ENCODE results near the gene NPAT.

Gene NPAT

DNA sequence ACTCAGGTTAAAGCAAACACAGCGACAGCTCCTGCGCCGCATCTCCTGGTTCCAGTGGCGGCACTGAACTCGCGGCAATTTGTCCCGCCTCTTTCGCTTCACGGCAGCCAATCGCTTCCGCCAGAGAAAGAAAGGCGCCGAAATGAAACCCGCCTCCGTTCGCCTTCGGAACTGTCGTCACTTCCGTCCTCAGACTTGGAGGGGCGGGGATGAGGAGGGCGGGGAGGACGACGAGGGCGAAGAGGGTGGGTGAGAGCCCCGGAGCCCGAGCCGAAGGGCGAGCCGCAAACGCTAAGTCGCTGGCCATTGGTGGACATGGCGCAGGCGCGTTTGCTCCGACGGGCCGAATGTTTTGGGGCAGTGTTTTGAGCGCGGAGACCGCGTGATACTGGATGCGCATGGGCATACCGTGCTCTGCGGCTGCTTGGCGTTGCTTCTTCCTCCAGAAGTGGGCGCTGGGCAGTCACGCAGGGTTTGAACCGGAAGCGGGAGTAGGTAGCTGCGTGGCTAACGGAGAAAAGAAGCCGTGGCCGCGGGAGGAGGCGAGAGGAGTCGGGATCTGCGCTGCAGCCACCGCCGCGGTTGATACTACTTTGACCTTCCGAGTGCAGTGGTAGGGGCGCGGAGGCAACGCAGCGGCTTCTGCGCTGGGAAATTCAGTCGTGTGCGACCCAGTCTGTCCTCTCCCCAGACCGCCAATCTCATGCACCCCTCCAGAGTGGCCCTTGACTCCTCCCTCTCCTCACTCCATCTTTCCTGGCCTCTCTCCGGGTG, at the start of gene NPAT, which contains the start of gene ATM:
NPAT (minus strand) TSS at position 65 of the 774 bp plus-strand sequence. CDS start 102 bp downstream, outside the sequence.
ATM (plus strand) TSS at position 494 of the 774 bp plus-strand sequence. CDS start 4,558 bp downstream, outside the sequence.
- peak; percentile 98 for DNase-seq (ENCODE audit: low read depth)

DNA sequence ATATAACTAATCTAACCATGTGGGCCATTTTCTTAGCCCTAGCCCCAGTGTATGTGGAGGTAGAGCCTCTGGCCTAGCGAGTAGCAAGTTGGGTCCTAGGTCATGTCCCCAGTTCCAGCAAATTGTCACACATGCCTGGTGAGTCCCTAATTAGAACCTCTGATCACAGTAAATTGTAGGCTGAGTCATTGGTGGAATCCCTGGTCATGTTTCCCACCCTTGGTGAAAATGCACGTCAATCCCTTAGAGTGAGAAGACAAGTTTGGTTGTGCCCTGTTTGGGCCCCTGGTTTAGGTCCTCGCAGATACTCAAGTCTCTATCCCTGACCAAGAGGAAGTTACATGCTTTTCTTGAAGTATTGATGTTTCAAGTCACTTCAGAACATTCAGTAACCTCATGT, 47.1 kb upstream of the NPAT start:
- DNase-seq (ENCODE audit: low read depth), result no peak

DNA sequence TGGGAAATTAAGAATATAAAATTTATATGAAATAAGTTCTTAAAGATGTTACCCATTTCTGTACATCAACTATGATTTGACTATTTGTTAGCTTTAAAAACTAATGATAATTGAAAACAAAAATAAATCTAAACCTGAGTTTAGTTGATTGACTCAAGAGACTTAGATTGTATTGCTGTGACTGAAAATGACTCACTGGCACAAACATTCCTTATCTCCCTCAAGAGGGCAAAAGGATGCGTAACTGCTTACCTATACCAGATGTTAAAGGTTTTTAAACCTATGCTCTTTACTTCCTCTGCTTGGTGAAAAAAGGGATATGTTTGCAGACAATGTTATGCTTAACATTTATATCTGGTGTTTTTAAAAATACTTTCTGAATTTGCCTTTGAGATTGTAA, 30.7 kb upstream of the NPAT start:
- DNase-seq (ENCODE audit: low read depth), result no peak

DNA sequence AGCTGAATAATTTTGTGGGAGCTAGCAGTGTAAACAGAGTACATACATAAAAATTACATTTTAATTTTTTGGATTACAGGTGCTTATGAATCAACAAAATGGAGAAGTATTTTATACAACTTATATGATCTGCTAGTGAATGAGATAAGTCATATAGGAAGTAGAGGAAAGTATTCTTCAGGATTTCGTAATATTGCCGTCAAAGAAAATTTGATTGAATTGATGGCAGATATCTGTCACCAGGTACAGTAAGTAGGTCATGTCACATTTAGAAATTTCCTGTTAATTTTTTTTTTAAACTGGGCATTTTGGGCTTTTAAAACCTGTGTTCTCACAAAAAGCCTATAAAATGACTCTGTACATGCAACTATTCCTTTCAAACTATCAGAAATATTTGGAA, 24.4 kb upstream of the NPAT start:
- DNase-seq (ENCODE audit: low read depth), result no peak

DNA sequence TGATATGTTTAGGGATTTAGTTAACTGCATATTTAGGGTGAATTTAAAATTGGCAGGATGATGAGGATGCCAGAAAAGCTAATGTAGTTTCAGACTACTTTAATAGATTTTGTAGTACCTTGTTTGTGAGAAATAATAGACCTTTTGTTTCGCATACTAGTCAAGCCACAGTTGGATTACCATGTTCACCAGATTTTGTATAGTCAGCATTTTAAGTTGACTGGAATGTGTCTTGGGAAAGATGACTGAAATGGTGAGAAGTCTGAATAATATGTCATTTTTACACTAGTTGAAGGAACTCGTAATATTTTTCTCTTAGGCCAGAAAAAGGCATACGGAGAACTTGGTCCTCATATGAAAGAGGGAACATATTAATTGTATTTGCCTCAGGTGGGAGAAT, 23.9 kb upstream of the NPAT start:
- no peak for DNase-seq (ENCODE audit: low read depth)

DNA sequence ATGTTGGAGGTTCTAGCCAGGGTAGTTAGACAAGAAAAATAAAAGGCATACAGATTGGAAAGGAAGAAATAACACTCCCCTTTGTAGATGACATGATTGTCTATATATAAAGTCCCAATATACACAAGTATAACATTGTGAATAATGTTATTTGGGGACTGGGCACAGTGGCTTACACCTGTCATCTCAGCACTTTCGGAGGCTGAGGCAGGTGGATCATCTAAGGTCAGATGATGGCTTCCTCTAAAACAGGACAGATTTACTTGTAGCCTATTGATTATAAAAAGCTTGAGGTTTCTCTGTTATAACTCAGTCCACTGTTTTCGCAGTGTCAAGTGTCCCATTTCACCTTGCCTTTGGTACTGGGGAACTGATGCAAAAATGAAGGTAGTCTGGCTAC, 20.0 kb upstream of the NPAT start:
- no peak for DNase-seq (ENCODE audit: low read depth)

DNA sequence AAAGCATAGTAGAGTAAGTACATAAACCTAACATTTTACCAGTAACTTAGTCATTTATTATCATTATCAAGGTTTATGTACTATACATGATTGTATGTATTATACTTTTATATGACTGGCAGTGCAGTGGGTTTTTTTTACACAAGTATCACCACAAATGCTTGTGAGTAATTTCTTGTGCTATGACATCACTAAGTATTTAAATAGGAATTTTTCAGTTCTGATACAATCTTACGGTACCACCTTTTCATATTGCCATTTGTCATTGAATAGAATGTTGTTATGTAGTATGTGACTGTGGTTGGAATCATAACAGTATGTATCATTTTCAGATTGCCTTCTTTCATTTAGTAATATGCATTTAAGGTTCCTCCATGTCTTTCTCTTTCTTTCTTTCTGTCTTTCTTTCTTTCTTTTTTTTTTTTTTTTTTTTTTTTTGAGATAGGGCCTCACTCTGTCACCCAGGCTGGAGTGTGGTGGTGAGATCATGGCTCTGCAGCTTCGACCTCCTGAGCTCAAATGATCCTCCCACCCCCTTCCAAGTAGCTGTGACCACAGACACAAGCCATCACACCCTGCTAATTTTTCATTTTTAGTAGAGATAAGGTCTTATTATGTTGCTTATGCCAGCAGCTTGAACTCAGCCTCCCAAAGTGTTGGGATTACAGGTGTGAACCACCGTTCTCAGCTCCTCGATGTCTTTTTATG, 19.0 kb upstream of the NPAT start:
- no peak for DNase-seq (ENCODE audit: low read depth)

DNA sequence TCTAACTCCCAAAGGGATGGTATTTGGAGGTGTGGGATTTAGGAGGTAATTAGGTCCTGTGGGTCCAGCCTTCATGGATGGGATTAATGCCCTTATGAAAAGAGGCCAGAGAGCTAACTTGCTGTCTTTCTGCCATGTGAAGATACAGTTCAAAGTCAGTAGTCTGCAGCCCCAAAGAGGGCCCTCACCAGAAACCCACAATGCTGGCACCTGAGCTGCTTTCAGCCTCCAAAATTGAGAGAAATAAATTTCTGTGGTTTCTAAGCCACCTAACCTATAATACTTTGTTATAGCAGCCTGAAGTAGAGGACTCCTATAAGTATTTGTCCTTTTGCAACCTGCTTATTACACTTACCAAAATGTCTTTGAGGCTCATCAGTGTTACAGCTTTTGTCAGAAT, 16.6 kb upstream of the NPAT start:
- DNase-seq (ENCODE audit: low read depth), result no peak

DNA sequence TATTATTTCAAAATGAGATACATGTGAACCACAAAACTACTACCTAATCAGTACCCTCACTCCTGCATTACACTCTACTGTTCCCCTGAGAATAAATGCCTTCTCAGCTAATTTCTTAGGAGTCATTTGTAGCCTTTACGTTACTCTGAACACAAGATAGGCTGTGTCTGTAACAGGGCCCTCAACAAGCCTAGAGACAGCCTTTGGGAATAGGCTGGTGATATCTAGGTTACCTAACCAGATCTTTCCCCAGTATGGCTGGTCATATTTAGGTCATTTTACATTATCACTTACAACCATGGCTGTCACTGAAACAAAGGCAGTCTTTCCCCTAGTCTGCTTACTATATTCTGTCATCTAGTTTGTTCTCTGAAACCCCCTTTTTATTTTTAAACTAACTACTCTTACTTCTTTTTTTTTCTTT, 14.6 kb upstream of the NPAT start:
- DNase-seq (ENCODE audit: low read depth), result no peak

DNA sequence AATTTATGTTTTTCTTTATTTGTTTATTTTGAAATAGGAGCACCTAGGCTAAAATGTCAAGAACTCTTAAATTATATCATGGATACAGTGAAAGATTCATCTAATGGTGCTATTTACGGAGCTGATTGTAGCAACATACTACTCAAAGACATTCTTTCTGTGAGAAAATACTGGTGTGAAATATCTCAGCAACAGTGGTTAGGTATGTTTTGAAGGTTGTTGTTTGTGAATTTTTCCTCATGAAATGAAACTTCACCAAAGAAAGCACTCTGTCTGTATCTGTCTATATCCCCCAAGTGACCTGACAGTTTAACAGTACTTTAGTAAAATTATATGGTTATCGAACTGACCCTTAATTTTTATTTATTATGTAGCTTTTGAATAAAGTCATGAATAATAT, 13.2 kb upstream of the NPAT start:
- DNase-seq (ENCODE audit: low read depth), result no peak

DNA sequence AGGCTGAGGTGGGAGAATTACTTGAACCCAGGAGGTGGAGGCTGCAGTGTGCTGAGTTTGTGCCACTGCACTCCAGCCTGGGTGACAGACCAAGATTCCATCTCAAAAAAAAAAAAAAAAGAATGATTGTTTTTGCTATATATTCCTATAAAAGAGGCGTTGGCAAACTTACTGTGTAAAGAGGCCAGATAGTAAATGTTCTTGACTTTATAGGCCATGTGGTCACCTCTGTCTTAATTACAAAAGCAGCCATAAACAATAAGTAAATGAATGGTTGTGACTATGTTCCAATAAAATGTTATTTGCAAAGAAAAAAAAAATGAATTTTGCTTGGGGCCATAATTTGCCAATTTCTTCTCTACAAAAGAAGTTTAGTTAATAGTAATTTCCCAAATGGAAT, 12.8 kb upstream of the NPAT start:
- no peak for DNase-seq (ENCODE audit: low read depth)

DNA sequence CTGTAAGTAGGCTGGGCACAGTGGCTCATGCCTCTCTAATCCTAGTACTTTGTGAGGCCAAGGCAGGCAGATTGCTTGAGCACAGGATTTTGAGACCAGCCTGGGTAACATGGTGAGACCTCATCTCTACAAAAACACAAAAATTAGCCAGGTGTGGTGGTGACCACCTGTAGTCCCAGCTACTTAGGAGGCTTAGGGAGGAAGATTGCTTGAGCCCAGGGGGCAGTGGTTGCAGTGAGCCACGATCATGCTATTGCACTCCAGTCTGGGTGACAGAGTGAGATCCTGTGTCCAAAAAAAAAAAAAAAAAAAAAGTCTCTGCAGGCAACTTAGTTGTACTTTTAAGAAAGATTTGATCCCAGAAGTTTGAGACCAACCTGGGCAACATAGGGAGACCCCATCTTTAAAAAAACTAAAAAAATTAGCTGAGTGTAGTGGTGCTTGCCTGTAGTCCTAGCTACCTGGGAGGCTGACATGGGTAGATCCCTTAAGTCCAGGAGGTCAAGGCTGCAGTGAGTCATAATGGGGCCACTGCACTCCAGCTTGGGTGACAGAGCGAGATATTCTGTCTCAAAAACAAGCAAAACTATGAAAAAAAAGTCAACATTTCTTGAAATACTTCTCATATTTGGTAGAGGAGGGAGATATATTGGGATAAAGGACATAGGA, 11.0 kb upstream of the NPAT start:
- DNase-seq (ENCODE audit: low read depth), result no peak

DNA sequence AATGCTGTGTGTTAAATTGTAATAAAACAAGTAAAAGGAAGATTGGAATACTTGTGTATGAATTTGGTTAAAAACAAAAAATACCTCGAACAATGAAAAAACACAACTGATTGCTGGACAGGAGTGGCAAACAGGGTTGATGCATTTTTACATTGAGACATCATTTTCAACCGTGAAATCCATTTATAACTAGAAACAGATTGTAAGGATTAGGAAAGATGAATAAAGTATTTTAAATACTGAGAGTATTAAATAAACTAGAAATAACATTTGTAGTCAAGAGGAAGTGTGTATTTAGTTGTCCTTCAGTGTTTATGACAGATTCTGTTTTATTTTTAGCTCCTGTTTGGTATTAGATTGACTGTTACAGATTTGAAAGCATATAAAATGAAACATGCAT, 5.8 kb upstream of the NPAT start:
- no peak for DNase-seq (ENCODE audit: low read depth)

DNA sequence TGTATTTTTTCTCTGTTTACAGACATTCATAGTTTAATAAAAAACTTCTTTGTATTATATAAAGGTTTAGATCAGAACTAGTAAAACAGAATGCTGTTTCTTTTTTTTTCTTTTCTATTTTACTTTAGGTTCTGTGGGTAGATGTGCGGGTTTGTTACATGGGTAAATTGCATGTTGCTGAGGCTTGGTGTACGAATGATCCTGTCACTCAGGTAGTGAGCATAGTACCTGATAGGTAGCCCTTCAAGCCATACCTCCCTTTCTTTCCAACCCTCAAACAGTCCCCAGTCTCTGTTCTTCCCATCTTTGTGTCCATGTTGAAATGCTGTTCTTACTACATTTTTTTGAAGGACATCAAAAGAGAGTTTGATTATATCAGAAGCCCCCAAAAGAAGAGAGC, 3.6 kb upstream of the NPAT start:
- no peak for DNase-seq (ENCODE audit: low read depth)

DNA sequence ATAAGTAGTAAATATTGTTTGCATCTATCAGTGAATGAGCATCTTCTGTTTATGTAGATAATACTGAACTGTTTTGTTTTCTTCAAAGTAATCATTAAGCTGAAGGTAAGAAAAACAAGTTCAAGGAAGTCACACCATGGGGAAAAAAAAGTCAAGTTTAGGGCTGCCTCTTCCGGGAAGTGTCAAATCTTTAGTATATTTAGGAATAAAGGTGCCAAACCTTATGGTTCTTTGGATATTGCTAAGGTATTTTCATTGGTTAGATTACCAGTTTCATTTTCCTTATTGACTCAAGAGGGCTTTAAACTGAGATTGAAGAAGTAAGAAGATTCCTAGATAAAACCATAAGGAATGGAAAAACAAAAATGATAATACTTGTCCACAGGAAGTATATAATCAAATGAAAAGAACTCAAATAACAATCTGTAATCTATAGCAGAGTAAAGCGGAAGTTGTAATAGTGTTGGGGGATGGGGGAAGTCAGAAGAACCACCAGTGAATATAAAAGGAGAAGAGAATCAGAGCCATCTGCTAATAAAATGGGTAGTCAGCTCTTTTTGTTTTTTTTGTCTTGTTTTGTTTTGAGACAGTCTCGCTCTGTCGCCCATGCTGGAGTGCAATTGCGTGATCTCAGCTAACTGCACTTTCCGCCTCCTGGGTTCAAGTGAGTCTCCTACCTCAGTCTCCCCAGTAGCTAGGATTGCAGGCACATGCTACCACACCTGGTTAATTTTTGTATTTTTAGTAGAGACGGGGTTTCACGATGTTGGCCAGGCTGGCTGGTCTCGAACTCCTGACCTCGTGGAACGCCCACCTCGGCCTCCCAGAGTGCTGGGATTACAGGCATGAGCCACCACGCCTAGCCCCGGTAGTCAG, 2.7 kb upstream of the NPAT start:
- no peak for DNase-seq (ENCODE audit: low read depth)

DNA sequence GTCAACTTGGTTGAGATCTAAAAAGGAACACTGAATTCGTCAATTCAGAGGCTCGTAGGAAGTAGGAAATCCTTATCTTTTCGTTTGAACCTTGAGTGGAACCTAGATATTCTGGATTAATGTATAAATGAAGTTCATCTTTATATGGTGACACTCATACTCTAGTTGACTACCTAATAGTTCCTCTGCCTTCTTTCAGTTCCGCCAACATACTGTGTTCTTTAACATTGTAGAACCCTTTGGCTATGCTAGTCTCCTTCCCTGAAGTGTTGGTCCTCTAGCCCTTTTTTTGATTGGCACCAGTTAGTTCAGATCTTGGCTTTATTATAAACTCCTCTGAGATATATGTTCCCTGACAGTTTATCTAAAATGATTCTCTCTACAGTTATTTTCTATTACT, 1.9 kb upstream of the NPAT start:
- DNase-seq (ENCODE audit: low read depth), result no peak

DNA sequence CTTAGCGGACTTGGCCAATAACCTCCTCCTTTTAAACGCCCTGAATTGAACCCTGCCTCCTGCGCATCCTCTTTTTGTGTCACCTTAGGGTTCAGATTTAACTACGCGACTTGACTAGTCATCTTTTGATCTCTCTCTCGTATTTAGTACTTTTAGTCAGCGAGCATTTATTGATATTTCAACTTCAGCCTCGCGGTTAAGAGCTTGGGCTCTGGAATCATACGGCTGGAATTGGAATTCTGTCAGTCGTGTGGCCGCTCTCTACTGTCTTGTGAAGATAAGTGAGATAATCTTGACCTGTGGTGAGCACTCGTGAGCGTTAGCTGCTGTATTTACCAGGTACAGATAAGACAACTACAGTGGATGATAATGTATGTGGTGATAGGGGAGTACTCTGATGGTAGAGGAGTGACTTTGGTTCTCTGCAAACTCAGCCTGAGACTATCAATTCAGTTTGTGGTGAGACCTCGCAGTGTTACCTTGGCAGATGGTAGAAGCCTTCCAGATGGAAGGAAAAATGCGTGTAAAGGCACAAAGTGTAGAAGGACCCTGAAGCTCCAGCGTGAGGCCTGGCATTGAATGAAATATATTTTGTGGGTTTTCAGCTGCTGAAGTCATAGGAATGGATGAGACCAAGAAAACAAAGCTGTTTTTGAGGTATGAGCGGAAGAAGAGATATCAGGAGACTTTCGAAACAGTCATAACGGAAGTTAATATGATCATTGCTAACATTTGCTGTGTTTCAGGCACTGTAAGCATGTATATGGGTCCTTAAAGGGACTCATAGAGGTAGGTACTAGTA, 1.1 kb upstream of the NPAT start:
- peak; percentile 69 for DNase-seq (ENCODE audit: low read depth)

DNA sequence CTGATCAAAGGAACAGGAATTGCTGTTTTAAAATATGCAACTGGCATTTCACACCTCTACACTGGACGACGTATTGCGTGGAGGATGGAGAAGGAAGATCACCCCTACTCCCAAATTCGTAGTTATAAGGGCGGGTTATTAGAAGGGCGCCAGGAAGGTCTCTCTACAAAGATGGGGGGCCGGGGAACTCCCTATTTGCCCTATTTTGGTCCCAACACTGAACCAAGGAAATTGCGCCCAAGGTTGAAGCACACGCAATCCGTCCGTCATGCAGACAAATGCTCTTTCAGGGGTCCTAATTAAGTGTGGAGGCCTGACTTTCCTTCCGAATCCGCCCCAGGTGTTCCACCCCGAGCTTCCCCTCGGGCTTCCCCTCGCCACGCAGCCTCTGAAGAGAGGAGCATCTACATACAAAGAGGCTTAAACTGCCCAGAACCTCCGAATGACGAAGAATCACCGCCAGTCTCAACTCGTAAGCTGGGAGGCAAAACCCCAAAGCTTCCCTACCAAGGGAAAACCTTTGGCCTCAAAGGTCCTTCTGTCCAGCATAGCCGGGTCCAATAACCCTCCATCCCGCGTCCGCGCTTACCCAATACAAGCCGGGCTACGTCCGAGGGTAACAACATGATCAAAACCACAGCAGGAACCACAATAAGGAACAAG, 396 bp downstream of the NPAT start:
- no peak for DNase-seq (ENCODE audit: low read depth)

DNA sequence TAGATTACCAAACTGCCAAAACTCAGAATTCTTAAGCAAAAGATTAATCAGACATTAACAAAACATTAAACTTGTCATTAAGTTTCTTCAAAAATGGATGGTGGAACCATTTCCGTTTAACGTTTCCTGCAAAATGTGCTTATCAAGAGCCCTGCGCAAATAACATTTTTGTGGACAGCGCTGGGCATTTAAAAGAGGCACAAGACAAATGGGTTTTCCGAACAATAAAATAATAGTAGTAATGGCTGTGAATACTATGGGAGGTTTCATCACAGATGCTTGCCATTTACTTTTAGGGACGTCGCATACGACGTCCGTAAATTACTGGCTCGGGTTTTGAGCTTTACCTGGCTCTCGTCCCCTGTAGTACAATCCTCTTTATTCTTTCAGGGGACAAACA, 1.1 kb downstream of the NPAT start:
- DNase-seq (ENCODE audit: low read depth), result no peak

DNA sequence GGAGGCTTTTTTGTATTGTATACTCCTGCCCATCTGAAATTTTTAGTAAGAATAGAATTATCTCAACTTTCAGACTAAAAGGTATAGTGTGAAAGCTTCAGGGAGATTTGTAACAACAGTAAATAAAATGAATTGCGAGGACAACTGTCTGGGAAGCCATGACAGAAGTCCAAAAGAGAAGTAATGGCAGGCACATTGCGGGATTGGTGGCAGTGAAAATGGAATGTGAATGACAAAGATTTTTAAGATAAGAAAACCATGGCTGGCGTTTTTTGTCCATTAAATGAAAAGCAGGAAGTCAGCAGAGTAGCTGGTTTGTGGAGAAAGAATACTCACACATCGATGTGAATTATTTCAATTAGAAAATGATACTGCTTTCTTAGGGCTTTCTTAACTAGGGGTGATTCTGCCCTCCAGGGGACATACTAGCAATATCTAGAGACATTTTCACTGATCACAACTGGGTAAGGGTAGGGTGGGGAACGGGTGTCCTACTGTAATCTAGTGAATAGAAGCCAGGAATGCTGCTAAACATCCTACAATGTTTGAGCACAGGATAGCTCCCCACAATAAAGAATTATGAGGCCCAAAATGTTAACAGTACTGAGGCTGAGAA, 1.6 kb downstream of the NPAT start:
- no peak for DNase-seq (ENCODE audit: low read depth)
